MM.1S (cell line): ENCODE results near the gene LDLRAD3.

ENCODE experiments used
- CTCF ChIP-seq: fragments of 300-600 bp; sonication (generic); IDR thresholded peaks from 2 replicates; pipeline ENCODE4 v1.5.1; 2016; ENCODE audit warnings: antibody characterized with exemption, low read length, mixed read lengths
- EZH2phosphoT487 ChIP-seq: fragments of 300-600 bp; sonication (generic); IDR thresholded peaks from 2 replicates; pipeline ENCODE4 v1.6.1; 2018; ENCODE audit warnings: antibody characterized with exemption, low read length

GRCh38 chr11:36132940-36133339 is 189.1 kb downstream of the LDLRAD3 start:
- no peak for TF ChIP-seq CTCF
- TF ChIP-seq EZH2phosphoT487: no peak
